ENCODE results near the gene PPM1L. TPM values are rescaled to one million over a fixed set of nuclear protein-coding genes. Genes with fewer than 3 reads are reported as not detected.

PPM1L gene
- total RNA-seq, 2 donors from 2014 or later, result 23.8 to 47.4 TPM

DNA sequence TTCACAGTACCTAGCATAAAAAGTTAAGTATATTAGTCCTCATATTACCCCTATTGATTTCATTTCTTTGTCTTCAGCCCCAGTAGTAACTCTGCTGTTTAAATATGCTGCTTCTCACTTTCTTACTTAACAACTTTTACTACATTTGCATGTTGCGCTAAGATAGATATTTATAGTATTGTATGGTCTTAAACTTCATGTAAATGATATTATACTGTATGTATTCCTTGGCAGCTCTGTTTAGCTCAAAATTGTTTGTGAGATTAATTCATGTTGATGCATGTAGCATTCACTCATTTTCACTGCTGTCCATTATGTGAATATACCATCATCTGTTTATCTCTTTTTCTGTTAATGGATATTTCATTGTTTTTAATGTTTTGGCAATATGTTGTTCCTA lies 64.4 kb downstream of the PPM1L start:
- Histone ChIP-seq H3K9me3 (no peaks in the 10 kb centered on the region), H3K4me1 (no peaks in the 10 kb centered on the region)
- TF ChIP-seq, protein P1, sequence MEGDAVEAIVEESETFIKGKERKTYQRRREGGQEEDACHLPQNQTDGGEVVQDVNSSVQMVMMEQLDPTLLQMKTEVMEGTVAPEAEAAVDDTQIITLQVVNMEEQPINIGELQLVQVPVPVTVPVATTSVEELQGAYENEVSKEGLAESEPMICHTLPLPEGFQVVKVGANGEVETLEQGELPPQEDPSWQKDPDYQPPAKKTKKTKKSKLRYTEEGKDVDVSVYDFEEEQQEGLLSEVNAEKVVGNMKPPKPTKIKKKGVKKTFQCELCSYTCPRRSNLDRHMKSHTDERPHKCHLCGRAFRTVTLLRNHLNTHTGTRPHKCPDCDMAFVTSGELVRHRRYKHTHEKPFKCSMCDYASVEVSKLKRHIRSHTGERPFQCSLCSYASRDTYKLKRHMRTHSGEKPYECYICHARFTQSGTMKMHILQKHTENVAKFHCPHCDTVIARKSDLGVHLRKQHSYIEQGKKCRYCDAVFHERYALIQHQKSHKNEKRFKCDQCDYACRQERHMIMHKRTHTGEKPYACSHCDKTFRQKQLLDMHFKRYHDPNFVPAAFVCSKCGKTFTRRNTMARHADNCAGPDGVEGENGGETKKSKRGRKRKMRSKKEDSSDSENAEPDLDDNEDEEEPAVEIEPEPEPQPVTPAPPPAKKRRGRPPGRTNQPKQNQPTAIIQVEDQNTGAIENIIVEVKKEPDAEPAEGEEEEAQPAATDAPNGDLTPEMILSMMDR (IDR thresholded peaks at IDR 0.05), result no peak

DNA sequence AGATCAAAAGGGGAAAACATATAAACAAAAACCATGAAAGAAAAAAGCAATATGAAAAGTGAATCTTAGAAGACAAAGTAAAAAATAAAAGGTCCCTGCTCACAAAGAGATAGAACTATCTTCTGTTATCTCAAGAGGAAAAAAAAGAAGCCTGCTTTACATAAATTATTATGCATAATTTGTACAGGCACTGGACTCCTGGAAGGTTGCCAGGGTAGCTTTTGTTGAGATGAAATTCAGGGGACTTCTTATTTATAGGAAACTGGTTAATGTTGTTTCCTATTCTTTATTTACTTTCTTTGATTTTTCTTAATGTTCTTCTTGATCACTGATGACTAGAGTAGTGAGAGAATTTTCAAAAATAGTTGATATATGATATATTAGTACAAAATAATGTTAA lies 66.9 kb downstream of the PPM1L start:
- no peaks in the 10 kb centered on the region for H3K9me3 ChIP-seq
- no peaks in the 10 kb centered on the region for H3K4me1 ChIP-seq
- no peak overlapping the region for H3K4me3 ChIP-seq
- TF ChIP-seq, protein P1 (IDR thresholded peaks at IDR 0.05), result no peak
- H3K27ac ChIP-seq, result no peak overlapping the region
- DNase-seq (ENCODE audit: low spot score), result no peak
- no peaks in the 10 kb centered on the region for H3K36me3 ChIP-seq
- H3K27me3 ChIP-seq, result no peaks in the 10 kb centered on the region

More for the DNA sequence above, 64.4 kb downstream of the PPM1L start:
- H3K27ac ChIP-seq, result no peak overlapping the region
- H3K36me3 ChIP-seq, result no peaks in the 10 kb centered on the region
- DNase-seq (ENCODE audit: low spot score), result no peak
- H3K27me3 ChIP-seq, result no peaks in the 10 kb centered on the region
- no peak overlapping the region for H3K4me3 ChIP-seq

DNA sequence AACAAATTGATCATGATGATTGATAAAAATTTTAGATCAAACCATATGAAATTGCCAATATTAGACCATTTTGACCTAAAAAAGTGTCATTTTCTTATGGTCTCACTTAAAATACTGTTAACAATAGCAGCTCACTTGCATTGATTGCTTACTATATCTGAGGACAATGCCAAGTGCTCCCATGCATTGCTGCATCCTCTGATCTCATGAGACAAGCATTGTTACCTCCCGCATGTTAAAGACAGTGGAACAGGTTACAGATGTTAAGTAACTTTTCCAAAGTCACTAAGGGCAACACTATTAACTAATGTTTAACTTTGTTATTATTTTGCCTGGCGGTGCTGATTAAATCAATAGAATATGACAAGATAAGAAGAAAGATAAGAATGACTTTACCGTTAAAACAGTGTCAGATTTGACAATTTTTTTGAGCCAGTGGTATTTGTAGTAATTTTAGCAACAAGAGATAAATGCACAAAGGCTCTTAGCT lies 69.3 kb downstream of the PPM1L start:
- TF ChIP-seq, protein P1 (IDR thresholded peaks at IDR 0.05), result no peak
- DNase-seq (ENCODE audit: low spot score), result no peak
- Histone ChIP-seq H3K27me3 (no peaks in the 10 kb centered on the region), H3K27ac (peak overlapping the region in 1 of 2 donors; percentile 61), H3K9me3 (no peaks in the 10 kb centered on the region), H3K36me3 (no peaks in the 10 kb centered on the region), H3K4me3 (no peak overlapping the region), H3K4me1 (peaks cover 0 to 10% of the 10 kb centered on the region in 2 donors)

DNA sequence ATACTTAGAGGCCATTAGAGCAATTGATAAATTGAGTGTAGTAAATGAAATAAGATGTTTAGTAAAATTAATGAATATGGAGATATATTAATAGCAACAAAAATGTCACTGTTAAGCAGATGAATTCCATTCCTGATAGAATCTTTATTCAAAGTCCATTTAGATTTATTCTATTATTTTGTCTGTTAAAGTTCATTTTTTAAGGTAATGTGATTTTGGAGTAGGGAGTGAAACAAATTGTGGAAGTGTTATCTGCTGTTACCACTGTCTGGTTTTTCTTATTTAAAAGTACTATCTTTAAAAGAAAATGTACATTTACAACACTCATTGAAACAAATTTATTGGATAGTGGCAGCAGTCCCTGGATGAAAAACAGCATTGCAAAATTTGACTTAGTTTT lies 70.4 kb downstream of the PPM1L start:
- peak overlapping the region in 1 of 2 donors; percentile 61 for H3K27ac ChIP-seq
- DNase-seq (ENCODE audit: low spot score), result no peak

DNA sequence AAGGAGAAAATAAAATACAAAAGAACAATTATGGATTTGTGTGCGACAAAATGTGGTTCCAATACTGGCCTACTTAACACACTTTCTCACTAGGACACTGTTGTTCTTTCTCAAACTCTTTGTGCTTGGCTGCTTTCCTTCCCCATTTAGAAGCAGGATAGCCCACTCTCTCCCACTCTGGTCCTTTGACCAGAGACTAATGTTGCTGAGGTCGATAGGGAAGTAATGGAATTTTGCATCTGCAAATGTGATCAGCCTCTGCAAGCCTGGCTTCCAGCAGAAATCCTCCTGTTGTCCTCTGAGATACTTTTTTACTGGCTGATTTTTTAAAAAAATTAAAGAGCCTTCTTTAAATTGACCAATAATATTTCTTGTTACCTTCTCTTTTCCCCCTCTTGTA lies 71.0 kb downstream of the PPM1L start:
- no peak for DNase-seq (ENCODE audit: low spot score)
- Histone ChIP-seq H3K27ac (no peak overlapping the region), H3K36me3 (no peaks in the 10 kb centered on the region), H3K9me3 (no peaks in the 10 kb centered on the region), H3K4me1 (peaks cover 0 to 16% of the 10 kb centered on the region in 2 donors), H3K4me3 (no peak overlapping the region), H3K27me3 (no peaks in the 10 kb centered on the region)
- TF ChIP-seq, protein P1 (IDR thresholded peaks at IDR 0.05), result no peak

More for the DNA sequence above, 70.4 kb downstream of the PPM1L start:
- no peak overlapping the region for H3K4me3 ChIP-seq
- H3K4me1 ChIP-seq, result peaks cover 0 to 16% of the 10 kb centered on the region in 2 donors
- H3K36me3 ChIP-seq, result no peaks in the 10 kb centered on the region
- H3K9me3 ChIP-seq, result no peaks in the 10 kb centered on the region
- H3K27me3 ChIP-seq, result no peaks in the 10 kb centered on the region
- TF ChIP-seq, protein P1 (IDR thresholded peaks at IDR 0.05), result no peak

DNA sequence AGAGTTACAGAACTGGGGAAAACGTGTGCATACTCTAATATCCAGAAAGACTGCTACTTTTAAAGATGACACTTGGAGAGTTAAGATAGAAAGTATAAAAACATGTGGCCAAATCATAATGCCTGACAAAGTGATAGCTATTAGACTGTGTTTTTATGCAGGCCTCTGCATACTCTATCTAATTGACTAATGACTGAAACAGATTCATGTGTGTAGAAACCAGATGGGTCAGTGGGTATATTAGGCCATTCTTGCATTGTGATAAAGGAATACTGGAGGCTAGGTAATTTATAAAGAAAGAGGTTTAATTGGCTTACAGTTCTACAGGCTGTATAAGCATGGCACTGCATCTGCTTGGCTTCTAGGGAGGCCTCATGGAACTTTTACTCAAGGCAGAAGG lies 71.5 kb downstream of the PPM1L start:
- TF ChIP-seq, protein P1 (IDR thresholded peaks at IDR 0.05), result no peak
- no peaks in the 10 kb centered on the region for H3K36me3 ChIP-seq
- no peak for DNase-seq (ENCODE audit: low spot score)

More for the DNA sequence above, 71.5 kb downstream of the PPM1L start:
- no peaks in the 10 kb centered on the region for H3K9me3 ChIP-seq
- no peak overlapping the region for H3K27ac ChIP-seq
- H3K4me1 ChIP-seq, result peaks cover 0 to 16% of the 10 kb centered on the region in 2 donors
- H3K4me3 ChIP-seq, result no peak overlapping the region
- no peaks in the 10 kb centered on the region for H3K27me3 ChIP-seq

Data from right atrium auricular region (tissue), 2 donors.